Measurements from ENCODE around the gene NDUFA3. TPM values are rescaled to one million over a fixed set of nuclear protein-coding genes. Genes with fewer than 3 reads are reported as not detected.
A peak's percentile ranks its signal among the peaks of the same experiment; 100 is the strongest.

Gene NDUFA3
- total and polyA plus RNA-seq, 7 experiments from 2014 or later = 64.4 to 490 (median 124) TPM

- Histone ChIP-seq H3K27ac (ENCODE audit: low read depth, low read length) (peak overlapping the region; percentile 52), H3K9me3 (ENCODE audit: control insufficient read depth in 2 of 3, low read length in 3 of 3) (no peaks in the 10 kb centered on the region), H3K4me1 (ENCODE audit: control insufficient read depth in 2 of 2, insufficient read depth in 2 of 2, low read length in 2 of 2) (peaks cover 34 to 50% of the 10 kb centered on the region in 2 donors), H3K4me3 (ENCODE audit: low read length) (no peak overlapping the region), H3K27me3 (ENCODE audit: control insufficient read depth in 2 of 2, insufficient read depth in 2 of 2, low read length in 2 of 2) (no peaks in the 10 kb centered on the region), H3K36me3 (ENCODE audit: control insufficient read depth in 2 of 3, insufficient read depth in 3 of 3, low read length in 3 of 3) (peaks cover 10 to 81% (median 32%) of the 10 kb centered on the region in 3 experiments)
- intact Hi-C loops (cut with micrococcal nuclease) = no loop called here
- CTCF ChIA-PET = no interaction called here
- POLR2A ChIA-PET = interaction anchor here (0.9 to 11.2 kb wide), 5 partner anchors 8 to 52 kb away, joined by 4 to 173 read pairs (median 6); partner anchors contain the start of genes CNOT3 and MBOAT7
- peak overlapping the region in 3 of 9 donors; percentile 45 to 76 (median 59) for H3K27ac Mint-ChIP-seq
- peaks cover 10 to 35% (median 24%) of the 10 kb centered on the region in 5 donors for H3K36me3 Mint-ChIP-seq
- DNase-seq = no peak
- ATAC-seq = no peak
- no peaks in the 10 kb centered on the region for H3K27me3 Mint-ChIP-seq
- peaks cover 36 to 72% (median 65%) of the 10 kb centered on the region in 7 donors for H3K4me1 Mint-ChIP-seq
- peak overlapping the region in 3 of 10 donors; percentile 4 to 38 (median 27) for H3K4me3 Mint-ChIP-seq
- H3K9me3 Mint-ChIP-seq = peaks cover 0 to 10% (median 0%) of the 10 kb centered on the region in 11 donors
These were observed 53.0 kb downstream of the NDUFA3 start for GRCh38 chr19:54155694-54156093.

GRCh38 chr19:54156490-54156889 lies 53.8 kb downstream of the NDUFA3 start:
- no peak for ATAC-seq
- no peak for DNase-seq
- peaks cover 41 to 76% (median 65%) of the 10 kb centered on the region in 7 donors for H3K4me1 Mint-ChIP-seq
- CTCF ChIA-PET = no interaction called here
- peaks cover 0 to 10% (median 0%) of the 10 kb centered on the region in 11 donors for H3K9me3 Mint-ChIP-seq
- peak overlapping the region in 4 of 9 donors; percentile 42 to 81 (median 70) for H3K27ac Mint-ChIP-seq
- H3K27me3 Mint-ChIP-seq = no peaks in the 10 kb centered on the region
- Histone ChIP-seq H3K4me3 (ENCODE audit: low read length) (no peak overlapping the region), H3K27ac (ENCODE audit: low read depth, low read length) (no peak overlapping the region), H3K4me1 (ENCODE audit: control insufficient read depth in 2 of 2, insufficient read depth in 2 of 2, low read length in 2 of 2) (peaks cover 35 to 52% of the 10 kb centered on the region in 2 donors), H3K9me3 (ENCODE audit: control insufficient read depth in 2 of 3, low read length in 3 of 3) (no peaks in the 10 kb centered on the region), H3K36me3 (ENCODE audit: control insufficient read depth in 2 of 3, insufficient read depth in 3 of 3, low read length in 3 of 3) (peaks cover 10 to 73% (median 32%) of the 10 kb centered on the region in 3 experiments), H3K27me3 (ENCODE audit: control insufficient read depth in 2 of 2, insufficient read depth in 2 of 2, low read length in 2 of 2) (no peaks in the 10 kb centered on the region)
- peaks cover 10 to 30% (median 21%) of the 10 kb centered on the region in 5 donors for H3K36me3 Mint-ChIP-seq
- intact Hi-C loops (cut with micrococcal nuclease) = no loop called here
- peak overlapping the region in 4 of 10 donors; percentile 2 to 67 (median 64) for H3K4me3 Mint-ChIP-seq
- POLR2A ChIA-PET = interaction anchor here (0.6 to 11.2 kb wide), 8 partner anchors 9 to 1265 kb away, joined by 3 to 173 read pairs (median 6); partner anchors contain the start of genes CNOT3, MBOAT7, PRPF31 and TFPT

- POLR2A ChIA-PET = interaction anchor here (0.6 to 11.2 kb wide), 7 partner anchors 9 to 1264 kb away, joined by 3 to 173 read pairs (median 6); partner anchors contain the start of genes CNOT3, MBOAT7, PRPF31 and TFPT
- Mint-ChIP-seq H3K36me3 (peaks cover 10 to 26% (median 21%) of the 10 kb centered on the region in 5 donors), H3K4me1 (peaks cover 46 to 80% (median 62%) of the 10 kb centered on the region in 7 donors), H3K27me3 (no peaks in the 10 kb centered on the region), H3K27ac (peak overlapping the region in 7 of 9 donors; percentile 42 to 81 (median 72)), H3K9me3 (peaks cover 0 to 10% (median 0%) of the 10 kb centered on the region in 11 donors), H3K4me3 (peak overlapping the region; percentile 14 to 71 (median 64))
- intact Hi-C loops (cut with micrococcal nuclease) = no loop called here
- peaks cover 10 to 68% (median 32%) of the 10 kb centered on the region in 3 experiments for H3K36me3 ChIP-seq (ENCODE audit: control insufficient read depth in 2 of 3, insufficient read depth in 3 of 3, low read length in 3 of 3)
- H3K4me3 ChIP-seq (ENCODE audit: low read length) = no peak overlapping the region
- peaks cover 35 to 56% of the 10 kb centered on the region in 2 donors for H3K4me1 ChIP-seq (ENCODE audit: control insufficient read depth in 2 of 2, insufficient read depth in 2 of 2, low read length in 2 of 2)
- CTCF ChIA-PET = no interaction called here
- H3K9me3 ChIP-seq (ENCODE audit: control insufficient read depth in 2 of 3, low read length in 3 of 3) = no peaks in the 10 kb centered on the region
- H3K27ac ChIP-seq (ENCODE audit: low read depth, low read length) = no peak overlapping the region
- H3K27me3 ChIP-seq (ENCODE audit: control insufficient read depth in 2 of 2, insufficient read depth in 2 of 2, low read length in 2 of 2) = no peaks in the 10 kb centered on the region
- no peak for DNase-seq
- ATAC-seq = no peak
These were observed 54.3 kb downstream of the NDUFA3 start for GRCh38 chr19:54156953-54157352.

Other genes starting within 250 kb of the NDUFA3 start
- gene MYADM, start 235.0 kb upstream of the NDUFA3 start, total RNA-seq = 100 to 1,000 TPM in 3 of 5 experiments, 10 to 100 TPM in 2; 51.5 to 524 (median 116) TPM
- gene MYADM, start 235.0 kb upstream of the NDUFA3 start, polyA plus RNA-seq = 10 to 100 TPM; 60.6 to 61.3 TPM
- gene PRKCG, start 220.7 kb upstream of the NDUFA3 start, total RNA-seq = 1 to 10 TPM in 2 of 5 experiments, not detected in 3; 1.6 to 2.4 TPM
- gene PRKCG, start 220.7 kb upstream of the NDUFA3 start, polyA plus RNA-seq = under 1 TPM in 1 of 2 donors, not detected in 1; 0.05 TPM
- not detected for gene CACNG7, start 193.6 kb upstream of the NDUFA3 start, total RNA-seq
- not detected for gene CACNG7, start 193.6 kb upstream of the NDUFA3 start, polyA plus RNA-seq
- under 1 TPM in 2 of 5 experiments, not detected in 3; 0.24 to 0.34 TPM for gene CACNG8, start 139.9 kb upstream of the NDUFA3 start, total RNA-seq
- gene CACNG8, start 139.9 kb upstream of the NDUFA3 start, polyA plus RNA-seq = not detected
- 1 to 10 TPM in 1 of 5 experiments, under 1 TPM in 1, not detected in 3; 0.42 to 1.9 TPM for gene CACNG6, start 111.2 kb upstream of the NDUFA3 start, total RNA-seq
- gene CACNG6, start 111.2 kb upstream of the NDUFA3 start, polyA plus RNA-seq = not detected
- 1 to 10 TPM in 2 of 5 experiments, not detected in 3; 1.7 to 2.1 TPM for gene VSTM1, start 39.0 kb upstream of the NDUFA3 start, total RNA-seq
- gene VSTM1, start 39.0 kb upstream of the NDUFA3 start, polyA plus RNA-seq = not detected
- gene TARM1, start 21.5 kb upstream of the NDUFA3 start, total RNA-seq = not detected
- gene TARM1, start 21.5 kb upstream of the NDUFA3 start, polyA plus RNA-seq = not detected
- gene OSCAR, start 2.1 kb upstream of the NDUFA3 start, total RNA-seq = 10 to 100 TPM in 1 of 5 experiments, 1 to 10 TPM in 1, under 1 TPM in 3; 0.19 to 44.6 (median 0.51) TPM
- gene OSCAR, start 2.1 kb upstream of the NDUFA3 start, polyA plus RNA-seq = under 1 TPM in 1 of 2 donors, not detected in 1; 0.13 TPM
- 10 to 100 TPM; 13.4 to 46.5 (median 14.6) TPM for gene TFPT, start 12.8 kb downstream of the NDUFA3 start, total RNA-seq
- gene TFPT, start 12.8 kb downstream of the NDUFA3 start, polyA plus RNA-seq = 10 to 100 TPM; 15.2 to 21.6 TPM
- 10 to 100 TPM; 51.8 to 82.1 (median 71.0) TPM for gene PRPF31, start 12.9 kb downstream of the NDUFA3 start, total RNA-seq
- gene PRPF31, start 12.9 kb downstream of the NDUFA3 start, polyA plus RNA-seq = 10 to 100 TPM; 74.8 to 87.4 TPM
- 10 to 100 TPM; 38.0 to 84.6 (median 63.9) TPM for gene CNOT3, start 34.9 kb downstream of the NDUFA3 start, total RNA-seq
- 10 to 100 TPM; 10.1 to 13.1 TPM for gene CNOT3, start 34.9 kb downstream of the NDUFA3 start, polyA plus RNA-seq
- 10 to 100 TPM in 3 of 5 experiments, 1 to 10 TPM in 2; 7.1 to 20.4 (median 11.8) TPM for gene LENG1, start 56.9 kb downstream of the NDUFA3 start, total RNA-seq
- gene LENG1, start 56.9 kb downstream of the NDUFA3 start, polyA plus RNA-seq = 10 to 100 TPM; 11.9 to 13.5 TPM
- gene TMC4, start 70.3 kb downstream of the NDUFA3 start, total RNA-seq = 1 to 10 TPM in 3 of 5 experiments, not detected in 2; 1.0 to 5.9 (median 1.2) TPM
- gene TMC4, start 70.3 kb downstream of the NDUFA3 start, polyA plus RNA-seq = under 1 TPM in 1 of 2 donors, not detected in 1; 0.20 TPM
- gene MBOAT7, start 86.7 kb downstream of the NDUFA3 start, total RNA-seq = 10 to 100 TPM; 25.8 to 79.4 (median 43.0) TPM
- 10 to 100 TPM; 11.3 to 18.9 TPM for gene MBOAT7, start 86.7 kb downstream of the NDUFA3 start, polyA plus RNA-seq
- gene TSEN34, start 88.5 kb downstream of the NDUFA3 start, total RNA-seq = 10 to 100 TPM in 4 of 5 experiments, 1 to 10 TPM in 1; 9.5 to 24.2 (median 17.8) TPM
- 10 to 100 TPM; 29.5 to 48.7 TPM for gene TSEN34, start 88.5 kb downstream of the NDUFA3 start, polyA plus RNA-seq
- 1,000 to 10,000 TPM; 1,217 to 2,149 (median 1,306) TPM for gene RPS9, start 98.0 kb downstream of the NDUFA3 start, total RNA-seq
- 1,000 to 10,000 TPM; 1,192 to 1,308 TPM for gene RPS9, start 98.0 kb downstream of the NDUFA3 start, polyA plus RNA-seq
- 10 to 100 TPM in 1 of 5 experiments, 1 to 10 TPM in 4; 1.9 to 76.4 (median 2.1) TPM for gene LILRB3, start 120.2 kb downstream of the NDUFA3 start, total RNA-seq
- under 1 TPM in 1 of 2 donors, not detected in 1; 0.40 TPM for gene LILRB3, start 120.2 kb downstream of the NDUFA3 start, polyA plus RNA-seq
- 10 to 100 TPM in 1 of 5 experiments, 1 to 10 TPM in 1, under 1 TPM in 3; 0.24 to 27.0 (median 0.97) TPM for gene LILRA6, start 139.9 kb downstream of the NDUFA3 start, total RNA-seq
- gene LILRA6, start 139.9 kb downstream of the NDUFA3 start, polyA plus RNA-seq = under 1 TPM; 0.12 to 0.36 TPM
- gene LILRB5, start 154.4 kb downstream of the NDUFA3 start, total RNA-seq = 1 to 10 TPM in 3 of 5 experiments, under 1 TPM in 1, not detected in 1; 0.08 to 1.8 (median 1.2) TPM
- not detected for gene LILRB5, start 154.4 kb downstream of the NDUFA3 start, polyA plus RNA-seq
- gene LILRB2, start 178.3 kb downstream of the NDUFA3 start, total RNA-seq = 100 to 1,000 TPM in 1 of 5 experiments, 10 to 100 TPM in 1, 1 to 10 TPM in 2, not detected in 1; 1.5 to 131 (median 6.0) TPM
- under 1 TPM in 1 of 2 donors, not detected in 1; 0.12 TPM for gene LILRB2, start 178.3 kb downstream of the NDUFA3 start, polyA plus RNA-seq
- gene LILRA5, start 210.3 kb downstream of the NDUFA3 start, total RNA-seq = 10 to 100 TPM in 1 of 5 experiments, 1 to 10 TPM in 1, under 1 TPM in 2, not detected in 1; 0.32 to 82.1 (median 5.1) TPM
- gene LILRA5, start 210.3 kb downstream of the NDUFA3 start, polyA plus RNA-seq = under 1 TPM in 1 of 2 donors, not detected in 1; 0.34 TPM
- gene LILRA4, start 236.3 kb downstream of the NDUFA3 start, total RNA-seq = 1 to 10 TPM in 2 of 5 experiments, not detected in 3; 3.5 to 8.9 TPM
- not detected for gene LILRA4, start 236.3 kb downstream of the NDUFA3 start, polyA plus RNA-seq